Keratinocyte (primary cell): ENCODE measurements around the gene TCFL5. TPM values are rescaled to one million over a fixed set of nuclear protein-coding genes. Genes with fewer than 3 reads are reported as not detected.

Source experiments
- DNase-seq: peaks from one replicate; pipeline ENCODE4 v3.0.0-alpha.2; 2011; ENCODE audit warnings: low read depth, missing footprints, low spot score
- FAIRE-seq: peaks from 2 replicates; lab custom pipeline; 2011; peaks lifted over from hg19 to GRCh38; lab: Jason Lieb, UNC
- H2AFZ ChIP-seq: 2 replicates; pipeline ENCODE4 v1.6.0; 2012; ENCODE audit warnings: low read length, control low read depth, inconsistent platforms; ENCODE audit not compliant: control insufficient read depth
- H3K27ac ChIP-seq: 2 replicates; pipeline ENCODE4 v1.5.1; 2011; ENCODE audit warnings: low read length; ENCODE audit not compliant: control insufficient read depth, insufficient read depth
- H3K27me3 ChIP-seq: 3 replicates; pipeline ENCODE4 v1.6.0; 2011; ENCODE audit warnings: low read length; ENCODE audit not compliant: control insufficient read depth, insufficient read depth; ENCODE audit errors: extremely low read depth
- H3K36me3 ChIP-seq, 2 experiments: 2 replicates in 1 of 2; 3 replicates in 1 of 2; pipeline ENCODE4 v1.5.1; 2011; ENCODE audit warnings: low read length in 2 of 2, mild to moderate bottlenecking in 1 of 2; ENCODE audit not compliant: control insufficient read depth in 2 of 2, insufficient read depth in 2 of 2; ENCODE audit errors: extremely low read depth in 1 of 2
- H3K4me1 ChIP-seq: 3 replicates; pipeline ENCODE4 v1.5.1; 2011; ENCODE audit warnings: low read length; ENCODE audit not compliant: control insufficient read depth, insufficient read depth; ENCODE audit errors: extremely low read depth
- H3K4me2 ChIP-seq: 3 replicates; pipeline ENCODE4 v1.6.0; 2011; ENCODE audit warnings: low read depth, low read length; ENCODE audit not compliant: control insufficient read depth, insufficient read depth; ENCODE audit errors: extremely low read depth
- H3K4me3 ChIP-seq, 3 experiments: fragments of 200-600 bp in 1 of 3; sonication (generic) in 1 of 3; 2 replicates in 2 of 3; 3 replicates in 1 of 3; pipeline ENCODE4 v1.5.1; 2011 to 2016; ENCODE audit warnings: low read length in 3 of 3, mild to moderate bottlenecking in 3 of 3, control low read depth in 2 of 3, inconsistent platforms in 1 of 3, low read depth in 1 of 3, mixed read lengths in 1 of 3, mixed run types in 1 of 3, moderate library complexity in 1 of 3; ENCODE audit not compliant: control insufficient read depth in 2 of 3, insufficient read depth in 2 of 3; ENCODE audit errors: extremely low read depth in 1 of 3
- H3K79me2 ChIP-seq: 2 replicates; pipeline ENCODE4 v1.6.0; 2012; ENCODE audit warnings: low read length; ENCODE audit not compliant: control insufficient read depth, insufficient read depth
- H3K9ac ChIP-seq: 3 replicates; pipeline ENCODE4 v1.6.0; 2011; ENCODE audit warnings: low read length; ENCODE audit not compliant: control insufficient read depth, insufficient read depth; ENCODE audit errors: extremely low read depth
- H3K9me1 ChIP-seq: 3 replicates; pipeline ENCODE4 v1.6.0; 2011; ENCODE audit warnings: low read length; ENCODE audit not compliant: control insufficient read depth, insufficient read depth; ENCODE audit errors: extremely low read depth
- H3K9me3 ChIP-seq: 2 replicates; pipeline ENCODE4 v1.5.1; 2012; ENCODE audit warnings: low read depth, low read length; ENCODE audit not compliant: control insufficient read depth
- H4K20me1 ChIP-seq: 3 replicates; pipeline ENCODE4 v1.6.0; 2011; ENCODE audit warnings: low read length; ENCODE audit not compliant: control insufficient read depth, insufficient read depth; ENCODE audit errors: extremely low read depth
- CTCF ChIP-seq, 3 experiments: IDR thresholded peaks in 1 of 3; conservative IDR thresholded peaks in 1 of 3; optimal IDR thresholded peaks in 1 of 3; 2 replicates in 2 of 3; 3 replicates in 1 of 3; pipeline versions ENCODE3 to v1.5.1; 2011; ENCODE audit warnings: low read length in 3 of 3, mild to moderate bottlenecking in 3 of 3, moderate library complexity in 2 of 3, control low read depth in 1 of 3, inconsistent platforms in 1 of 3; ENCODE audit not compliant: insufficient read depth in 2 of 3; ENCODE audit errors: extremely low read depth in 1 of 3
- EZH2 ChIP-seq: IDR thresholded peaks from one replicate; pipeline ENCODE4 v1.6.1; 2012; ENCODE audit warnings: inconsistent platforms, mild to moderate bottlenecking, low read length, moderate library complexity
- dilution Hi-C: fragments of 300-500 bp; cut with MboI; formaldehyde crosslinking; loops from one replicate; pipeline ENCODE4 v1.7.0; 2020; ENCODE audit warnings: low sequenced_read_pairs; ENCODE audit not compliant: extremely low pct_ligation_motif_present
- polyA plus RNA-seq, 5 experiments: library from polyadenylated mRNA; depleted of rRNA in 3 of 5; stranded (reverse) in 3 of 5; stranded (forward) in 1 of 5; unstranded in 1 of 5; fragments of >200 nt; gene quantifications; 1 replicate in 1 of 5; 2 replicates in 3 of 5; 3 replicates in 1 of 5; pipeline versions ENCODE4 v1.2.1 to v1.2.3, GENCODE V29; 2011 to 2012; ENCODE audit warnings: missing spikeins in 2 of 5, low read depth in 1 of 5, low replicate concordance in 1 of 5

TCFL5 gene
- polyA plus RNA-seq, 1 donor (not counting 4 experiments of a cell fraction or from before 2014, with no cell fraction given), result 14.6 TPM

- FAIRE-seq (no peak), DNase-seq (no peak)
- Histone ChIP-seq H3K4me1 (peaks cover 1% of the 10 kb centered on the region), H3K36me3 (peaks cover 58 to 74% of the 10 kb centered on the region in 2 experiments), H3K9me3 (no peaks in the 10 kb centered on the region), H3K4me3 (no peak overlapping the region), H3K9me1 (no peaks in the 10 kb centered on the region), H3K27ac (no peak overlapping the region), H4K20me1 (peaks cover 15% of the 10 kb centered on the region), H3K9ac (no peak overlapping the region), H3K4me2 (no peak overlapping the region), H3K27me3 (no peaks in the 10 kb centered on the region), H2AFZ (no peak overlapping the region), H3K79me2 (peaks cover 40% of the 10 kb centered on the region)
- dilution Hi-C loops, result no loop called here
- no peak for TF ChIP-seq EZH2
- no peak for TF ChIP-seq CTCF (optimal IDR thresholded peaks at IDR 0.05 in 1 of 3, IDR thresholded peaks at IDR 0.05 in 1 of 3, conservative IDR thresholded peaks at IDR 0.05 in 1 of 3; ENCODE audit: extremely low read depth in 1 of 3, insufficient read depth in 2 of 3, low read length in 3 of 3)
Observed at GRCh38 chr20:62906209-62906608, 44.6 kb upstream of the TCFL5 start.

GRCh38 chr20:62905536-62906117 is 44.0 kb upstream of the TCFL5 start:
- Histone ChIP-seq H2AFZ (no peak overlapping the region), H3K9me3 (no peaks in the 10 kb centered on the region), H3K9ac (no peak overlapping the region), H3K4me2 (no peak overlapping the region), H3K27me3 (no peaks in the 10 kb centered on the region), H3K9me1 (no peaks in the 10 kb centered on the region), H3K27ac (no peak overlapping the region), H3K79me2 (peaks cover 34% of the 10 kb centered on the region), H4K20me1 (peaks cover 15% of the 10 kb centered on the region), H3K4me1 (peaks cover 7% of the 10 kb centered on the region), H3K4me3 (no peak overlapping the region), H3K36me3 (peaks cover 54 to 68% of the 10 kb centered on the region in 2 experiments)
- no peak for DNase-seq
- no peak for FAIRE-seq
- dilution Hi-C loops, result no loop called here
- TF ChIP-seq CTCF (optimal IDR thresholded peaks at IDR 0.05 in 1 of 3, IDR thresholded peaks at IDR 0.05 in 1 of 3, conservative IDR thresholded peaks at IDR 0.05 in 1 of 3; ENCODE audit: extremely low read depth in 1 of 3, insufficient read depth in 2 of 3, low read length in 3 of 3) (no peak), EZH2 (no peak)
